Lower leg skin (tissue), 4 donors: ENCODE data around the gene STRA8. TPM values are rescaled to one million over a fixed set of nuclear protein-coding genes. Genes with fewer than 3 reads are reported as not detected.

Experiments used
- DNase-seq, 2 donors: peaks; one replicate each; pipeline ENCODE4 v3.0.0-alpha.2; 2019; ENCODE audit warnings: low spot score in 2 of 2
- H3K4me3 ChIP-seq: fragments of 200-600 bp; sonication (generic); 2 replicates; pipeline ENCODE4 v1.5.1; 2017; ENCODE audit warnings: mild to moderate bottlenecking, low read depth; ENCODE audit not compliant: poor library complexity, severe bottlenecking
- CTCF ChIP-seq, 3 donors: fragments of 450-650 bp; IDR thresholded peaks; one replicate each; pipeline ENCODE4 v1.5.1; 2016; ENCODE audit warnings: antibody characterized with exemption in 3 of 3, mild to moderate bottlenecking in 3 of 3, moderate library complexity in 2 of 3
- POLR2A ChIP-seq, 2 donors: fragments of 450-650 bp; IDR thresholded peaks; one replicate each; pipeline ENCODE4 v1.6.1; 2016 to 2017; ENCODE audit warnings: antibody characterized with exemption in 2 of 2, mild to moderate bottlenecking in 1 of 2, moderate library complexity in 1 of 2
- whole genome bisulfite sequencing, 2 donors: methylation state at CpG; one replicate each; pipeline ENCODE4 v1.1.5; 2018; 5-methylcytosine and 5-hydroxymethylcytosine counted together
- intact Hi-C: fragments of 100-400 bp; cut with DNase I; formaldehyde crosslinking; loops from one replicate; pipeline ENCODE4 v1.15.0; 2023; ENCODE audit warnings: low total_unique reads
- total RNA-seq, 4 donors: library from RNA; depleted of rRNA; stranded (reverse); fragments of >200 nt; gene quantifications; one replicate each; pipeline ENCODE4 v1.1.0, GENCODE V29; 2016

The STRA8 gene
- total RNA-seq, 4 donors from 2014 or later, result 0.36 to 5.5 TPM; not detected in 2

- no peak overlapping the region for H3K4me3 ChIP-seq
- 74 to 79% methylated on average over 2 of the region's 2 CpGs for WGBS, 2 donors
- TF ChIP-seq CTCF (IDR thresholded peaks at IDR 0.05) (no peak), POLR2A (IDR thresholded peaks at IDR 0.05) (no peak)
- intact Hi-C loops, result no loop called here
- DNase-seq, result no peak
Observed at GRCh38 chr7:135260470-135260869, 26.8 kb downstream of the STRA8 start.

DNA sequence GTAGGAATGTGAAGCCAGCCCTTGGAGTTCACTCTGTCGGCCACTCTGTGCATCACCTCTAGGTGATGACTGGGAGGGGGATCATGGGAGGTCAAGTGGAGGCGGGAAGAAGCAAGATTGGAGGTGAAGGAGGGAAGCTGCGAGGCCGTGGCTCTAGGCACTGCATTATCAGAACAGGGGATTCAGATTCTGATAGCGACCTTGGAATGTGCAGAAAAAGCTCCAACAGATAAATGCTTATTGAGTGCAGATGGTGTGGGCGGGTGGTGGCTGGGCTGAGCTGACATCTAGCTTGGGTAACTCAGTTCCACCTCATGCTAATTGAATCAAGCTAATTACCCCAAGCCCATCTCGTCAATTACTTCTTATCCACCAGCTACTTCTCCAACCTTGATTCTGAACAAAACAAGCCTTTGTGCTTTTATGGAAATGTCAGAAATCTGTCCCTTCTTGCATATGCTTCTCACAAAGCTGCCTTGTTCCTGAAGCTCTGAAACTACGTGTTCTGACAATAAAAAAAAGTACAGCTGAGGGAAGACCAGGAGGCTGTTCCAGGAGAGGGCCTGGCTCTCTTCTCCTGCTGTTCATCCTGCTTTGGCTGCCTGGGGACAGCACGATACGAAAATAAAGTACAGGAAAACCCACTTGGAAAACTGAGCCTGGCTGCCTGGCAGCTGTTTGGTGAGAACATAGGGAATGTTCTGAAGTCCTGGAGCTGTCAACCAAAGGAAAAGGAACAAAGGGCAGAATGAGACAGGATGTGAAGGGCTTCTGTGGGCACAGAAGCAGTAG lies 27.5 kb downstream of the STRA8 start:
- H3K4me3 ChIP-seq, result no peak overlapping the region
- intact Hi-C loops, result no loop called here
- no peak for DNase-seq
- 44 to 51% methylated on average over 10 of the region's 10 CpGs for WGBS, 2 donors
- TF ChIP-seq CTCF (IDR thresholded peaks at IDR 0.05) (no peak), POLR2A (IDR thresholded peaks at IDR 0.05) (no peak)

DNA sequence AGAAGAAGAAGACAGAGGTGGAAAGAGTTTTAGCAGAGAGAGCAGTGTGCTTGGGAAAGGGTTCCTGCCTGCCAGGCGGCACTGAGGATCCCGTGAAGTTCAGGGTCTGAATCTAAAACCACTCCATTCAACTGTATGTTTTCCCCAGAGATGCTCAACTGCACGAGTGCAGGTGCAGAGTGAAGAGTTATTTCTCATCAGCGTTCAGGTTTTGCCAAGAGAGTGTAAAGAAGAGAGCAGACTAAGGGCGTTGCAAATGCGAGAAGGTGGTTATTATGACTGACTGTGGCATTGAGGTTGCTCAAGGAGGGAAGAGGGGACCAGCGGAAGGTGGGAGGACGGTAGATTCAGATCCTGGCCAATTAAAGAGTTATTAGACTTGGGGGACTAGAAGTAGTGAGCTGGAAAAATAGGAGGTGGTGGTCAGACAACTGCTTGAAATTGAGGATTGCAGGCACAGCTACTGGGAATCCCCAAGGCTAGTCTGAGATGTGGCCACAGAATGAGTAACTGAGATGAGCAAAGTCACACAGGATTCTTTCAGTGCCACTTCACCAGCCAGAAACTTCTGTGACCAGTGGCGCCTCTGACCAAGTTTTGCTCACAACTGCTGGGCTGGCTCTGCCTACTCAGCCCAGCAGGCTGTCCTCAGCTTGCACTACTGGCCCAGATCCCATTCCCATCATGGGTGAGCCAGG lies 29.1 kb downstream of the STRA8 start:
- TF ChIP-seq POLR2A (IDR thresholded peaks at IDR 0.05) (no peak), CTCF (IDR thresholded peaks at IDR 0.05) (no peak)
- no peak for DNase-seq
- WGBS, 2 donors, result 81 to 88% methylated on average over 9 of the region's 9 CpGs
- intact Hi-C loops, result no loop called here
- H3K4me3 ChIP-seq, result no peak overlapping the region

GRCh38 chr7:135263321-135263970 lies 29.8 kb downstream of the STRA8 start:
- H3K4me3 ChIP-seq, result no peak overlapping the region
- 91 to 98% methylated on average over 10 to 11 of the region's 11 CpGs for WGBS, 2 donors
- no peak for TF ChIP-seq CTCF (IDR thresholded peaks at IDR 0.05)
- no peak for TF ChIP-seq POLR2A (IDR thresholded peaks at IDR 0.05)
- intact Hi-C loops, result no loop called here
- DNase-seq, result no peak

DNA sequence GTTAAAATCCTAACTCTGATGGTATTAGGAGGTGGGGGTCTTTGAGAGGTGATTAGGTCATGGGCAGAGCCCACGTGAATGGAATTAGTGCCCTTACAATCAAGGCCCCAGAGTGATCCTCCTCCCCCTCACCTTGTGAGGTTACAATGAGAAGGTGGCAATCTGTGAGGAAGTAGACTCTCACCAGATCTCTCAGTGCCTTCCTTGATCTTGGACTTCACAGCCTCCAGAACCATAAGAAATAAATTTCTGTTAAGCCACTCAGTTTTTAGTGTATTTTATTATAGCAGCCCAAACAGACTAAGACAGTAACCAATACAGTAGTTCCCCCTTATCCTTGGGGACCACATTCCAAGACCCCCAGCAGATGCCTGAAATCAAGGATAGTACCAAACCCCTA lies 32.0 kb downstream of the STRA8 start:
- 67 to 87% methylated on average over 1 of the region's 1 CpG for WGBS, 2 donors
- DNase-seq, result no peak
- TF ChIP-seq POLR2A (IDR thresholded peaks at IDR 0.05) (no peak), CTCF (IDR thresholded peaks at IDR 0.05) (no peak)
- no peak overlapping the region for H3K4me3 ChIP-seq
- intact Hi-C loops, result no loop called here
